B cell (primary cell): ENCODE measurements around the gene POSTN. TPM values are rescaled to one million over a fixed set of nuclear protein-coding genes. Genes with fewer than 3 reads are reported as not detected.

ENCODE experiments used
- ATAC-seq: fragments of 200-7000 bp; cut with Tn5 transposase; one replicate; pipeline ENCODE4 v1.10.0; 2021; ENCODE audit warnings: low read depth, mild to moderate bottlenecking, moderate number of reproducible peaks, moderate library complexity
- CTCF ChIA-PET: fragments of 350-600 bp; sonication (Branson Sonifier 250); formaldehyde crosslinking; loops from one replicate; lab custom pipeline; 2021; ENCODE audit warnings: antibody characterized with exemption, inconsistent platforms; lab: Charles Lee
- POLR2A ChIA-PET: fragments of 350-600 bp; sonication (Branson Sonifier 250); formaldehyde crosslinking; loops from one replicate; lab custom pipeline; 2021; ENCODE audit warnings: antibody characterized with exemption; lab: Charles Lee
- DNase-seq: peaks from one replicate; pipeline ENCODE4 v3.0.0; 2013
- H2AFZ ChIP-seq: 2 replicates; pipeline ENCODE4 v1.6.1; 2012; ENCODE audit warnings: mild to moderate bottlenecking, low read depth, low read length; ENCODE audit not compliant: insufficient read depth, poor library complexity, severe bottlenecking
- H3K27ac ChIP-seq, 2 donors: 1 replicate in 1 of 2; 2 replicates in 1 of 2; pipeline ENCODE4 v1.5.1; 2012 to 2013; ENCODE audit warnings: low read length in 2 of 2, mild to moderate bottlenecking in 2 of 2, moderate library complexity in 1 of 2
- H3K27me3 ChIP-seq, 4 experiments: fragments of 200-600 bp in 1 of 4; sonication (generic) in 1 of 4; replicated peaks in 1 of 4; 1 replicate in 2 of 4; 2 replicates in 2 of 4; pipeline versions ENCODE4 v1.6.1 to v1.7.0; 2013 to 2016; ENCODE audit warnings: low read length in 3 of 4, mild to moderate bottlenecking in 2 of 4, mixed read lengths in 1 of 4, moderate library complexity in 1 of 4; ENCODE audit not compliant: insufficient read depth in 4 of 4, control insufficient read depth in 3 of 4; ENCODE audit errors: control extremely low read depth in 1 of 4
- H3K36me3 ChIP-seq, 2 experiments: replicated peaks in 1 of 2; 1 replicate in 1 of 2; 2 replicates in 1 of 2; pipeline versions ENCODE4 v1.6.1 to v1.7.1; 2013; ENCODE audit warnings: low read length in 1 of 2; ENCODE audit not compliant: insufficient read depth in 2 of 2, control insufficient read depth in 1 of 2; ENCODE audit errors: control extremely low read depth in 1 of 2, extremely low read depth in 1 of 2
- H3K4me1 ChIP-seq, 2 donors: fragments of 200-600 bp in 1 of 2; sonication (generic) in 1 of 2; 1 replicate in 1 of 2; 2 replicates in 1 of 2; pipeline versions ENCODE4 v1.5.1 to v1.6.1; 2013 to 2017; ENCODE audit warnings: low read length in 2 of 2; ENCODE audit not compliant: control insufficient read depth in 2 of 2, insufficient read depth in 2 of 2
- H3K4me2 ChIP-seq: replicated peaks from 2 replicates; pipeline ENCODE3; 2012; ENCODE audit warnings: mild to moderate bottlenecking, low read depth, low read length; ENCODE audit not compliant: poor library complexity, severe bottlenecking
- H3K4me3 ChIP-seq, 5 experiments: fragments of 200-600 bp in 1 of 5; sonication (generic) in 1 of 5; 1 replicate in 3 of 5; 2 replicates in 2 of 5; pipeline versions ENCODE4 v1.5.1 to v1.7.0; 2011 to 2016; ENCODE audit warnings: low read length in 4 of 5, mild to moderate bottlenecking in 4 of 5, low read depth in 2 of 5, control low read depth in 1 of 5, moderate library complexity in 1 of 5; ENCODE audit not compliant: insufficient read depth in 1 of 5; ENCODE audit errors: control extremely low read depth in 1 of 5, extremely low read depth in 1 of 5
- H3K79me2 ChIP-seq: fragments of 200-600 bp; sonication (generic); one replicate; pipeline ENCODE4 v1.6.0; 2016; ENCODE audit warnings: low read length; ENCODE audit not compliant: control insufficient read depth, insufficient read depth
- H3K9ac ChIP-seq: fragments of 200-600 bp; sonication (generic); 2 replicates; pipeline ENCODE4 v1.6.1; 2017; ENCODE audit warnings: mild to moderate bottlenecking, low read length, moderate library complexity
- H3K9me3 ChIP-seq, 3 donors: one replicate each; pipeline versions ENCODE4 v1.6.1 to v1.7.1; 2013; ENCODE audit warnings: low read length in 2 of 3; ENCODE audit not compliant: control insufficient read depth in 2 of 3, insufficient read depth in 1 of 3; ENCODE audit errors: control extremely low read depth in 1 of 3
- H4K20me1 ChIP-seq: 2 replicates; pipeline ENCODE4 v1.6.0; 2012; ENCODE audit warnings: mild to moderate bottlenecking, low read length; ENCODE audit not compliant: insufficient read depth, control insufficient read depth, poor library complexity, severe bottlenecking
- H3K27ac Mint-ChIP-seq: one replicate; pipeline ENCODE4 v1.8.0; 2021; ENCODE audit warnings: mixed read lengths
- H3K27me3 Mint-ChIP-seq: one replicate; pipeline ENCODE4 v1.8.0; 2021; ENCODE audit warnings: mixed read lengths
- H3K4me1 Mint-ChIP-seq: one replicate; pipeline ENCODE4 v1.8.0; 2021; ENCODE audit warnings: mixed read lengths
- H3K4me3 Mint-ChIP-seq: one replicate; pipeline ENCODE4 v1.8.0; 2021; ENCODE audit warnings: mixed read lengths
- H3K9me3 Mint-ChIP-seq: one replicate; pipeline ENCODE4 v1.8.0; 2022; ENCODE audit warnings: mixed read lengths; ENCODE audit not compliant: insufficient read depth
- EZH2 ChIP-seq: IDR thresholded peaks from 2 replicates; pipeline ENCODE4 v1.6.1; 2012; ENCODE audit warnings: borderline replicate concordance, low read depth, mild to moderate bottlenecking, moderate library complexity, low read length; ENCODE audit not compliant: insufficient read depth, poor library complexity, severe bottlenecking
- WGBS: methylation state at CpG from one replicate; pipeline ENCODE4 v1.1.5; 2013; ENCODE audit warnings: missing lambda C conversion rate; ENCODE audit not compliant: insufficient coverage; 5-methylcytosine and 5-hydroxymethylcytosine counted together
- intact Hi-C: fragments of 100-400 bp; cut with micrococcal nuclease; formaldehyde crosslinking; loops from one replicate; pipeline ENCODE4 v1.10.0; 2022
- polyA plus RNA-seq: library from polyadenylated mRNA; depleted of rRNA; stranded (reverse); fragments of >200 nt; gene quantifications from 2 replicates; pipeline ENCODE4 v1.2.3, GENCODE V29; 2012
- total RNA-seq, 2 donors: library from RNA; stranded (reverse); fragments of 120-200 nt in 1 of 2; gene quantifications; 1 replicate in 1 of 2; 2 replicates in 1 of 2; pipeline versions ENCODE4 v1.2.3 to v1.2.4, GENCODE V29; 2013 to 2022
- TF ChIP-seq, protein P1 (sequence below): fragments of 200-600 bp; IDR thresholded peaks from one replicate; pipeline ENCODE4 v1.8.0; 2022; ENCODE audit warnings: antibody characterized with exemption, mild to moderate bottlenecking

POSTN gene
- total and polyA plus RNA-seq, 2 donors (not counting 1 experiment from before 2014, with no cell fraction given) = not detected

- Histone ChIP-seq H3K27me3 (no peaks in the 10 kb centered on the region), H3K27ac (no peak overlapping the region), H4K20me1 (no peaks in the 10 kb centered on the region), H3K9me3 (no peaks in the 10 kb centered on the region), H3K4me2 (no peak overlapping the region), H2AFZ (no peak overlapping the region), H3K36me3 (no peaks in the 10 kb centered on the region), H3K9ac (no peak overlapping the region), H3K4me3 (no peak overlapping the region), H3K4me1 (no peaks in the 10 kb centered on the region), H3K79me2 (no peaks in the 10 kb centered on the region)
- intact Hi-C loops = no loop called here
- Mint-ChIP-seq H3K9me3 (no peaks in the 10 kb centered on the region), H3K4me3 (no peak overlapping the region), H3K4me1 (no peaks in the 10 kb centered on the region), H3K27me3 (no peaks in the 10 kb centered on the region), H3K27ac (no peak overlapping the region)
- TF ChIP-seq, protein P1, sequence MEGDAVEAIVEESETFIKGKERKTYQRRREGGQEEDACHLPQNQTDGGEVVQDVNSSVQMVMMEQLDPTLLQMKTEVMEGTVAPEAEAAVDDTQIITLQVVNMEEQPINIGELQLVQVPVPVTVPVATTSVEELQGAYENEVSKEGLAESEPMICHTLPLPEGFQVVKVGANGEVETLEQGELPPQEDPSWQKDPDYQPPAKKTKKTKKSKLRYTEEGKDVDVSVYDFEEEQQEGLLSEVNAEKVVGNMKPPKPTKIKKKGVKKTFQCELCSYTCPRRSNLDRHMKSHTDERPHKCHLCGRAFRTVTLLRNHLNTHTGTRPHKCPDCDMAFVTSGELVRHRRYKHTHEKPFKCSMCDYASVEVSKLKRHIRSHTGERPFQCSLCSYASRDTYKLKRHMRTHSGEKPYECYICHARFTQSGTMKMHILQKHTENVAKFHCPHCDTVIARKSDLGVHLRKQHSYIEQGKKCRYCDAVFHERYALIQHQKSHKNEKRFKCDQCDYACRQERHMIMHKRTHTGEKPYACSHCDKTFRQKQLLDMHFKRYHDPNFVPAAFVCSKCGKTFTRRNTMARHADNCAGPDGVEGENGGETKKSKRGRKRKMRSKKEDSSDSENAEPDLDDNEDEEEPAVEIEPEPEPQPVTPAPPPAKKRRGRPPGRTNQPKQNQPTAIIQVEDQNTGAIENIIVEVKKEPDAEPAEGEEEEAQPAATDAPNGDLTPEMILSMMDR = no peak
- no peak for TF ChIP-seq EZH2
- no peak for DNase-seq
- no peak for ATAC-seq
- ChIA-PET CTCF (no interaction called here), POLR2A (no interaction called here)
- WGBS = no CpG with 5 or more reads among the region's 2 CpGs
These were observed 951 bp upstream of the POSTN start for GRCh38 chr13:37599519-37599918.

DNA sequence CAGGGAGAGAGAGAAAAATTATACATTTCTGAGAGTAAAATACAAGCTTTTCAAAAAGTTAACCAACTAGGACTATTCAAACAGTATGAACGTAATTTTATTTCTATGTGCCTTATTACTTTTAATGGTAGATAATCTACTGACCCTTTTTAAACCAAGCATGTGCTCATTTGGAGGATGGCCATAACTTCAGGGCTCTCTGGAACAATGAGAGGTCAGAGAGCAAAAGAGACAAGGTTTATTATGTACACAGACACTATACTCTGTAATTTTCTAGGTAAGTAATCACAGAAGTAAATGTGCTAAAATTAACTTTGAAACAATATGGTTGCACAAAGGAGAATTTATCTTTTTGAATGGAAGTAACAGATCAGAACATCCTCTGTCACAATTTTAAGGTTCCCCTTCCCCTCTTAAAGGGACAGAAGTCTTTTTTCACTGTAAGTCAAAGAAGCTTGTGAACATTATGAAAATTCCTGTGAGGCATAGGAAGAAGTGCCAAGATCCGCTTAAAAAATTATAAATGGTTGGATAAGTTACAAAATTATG, 1.0 kb downstream of the POSTN start:
- DNase-seq = no peak
- Mint-ChIP-seq H3K4me1 (no peaks in the 10 kb centered on the region), H3K4me3 (no peak overlapping the region), H3K27ac (no peak overlapping the region), H3K27me3 (no peaks in the 10 kb centered on the region), H3K9me3 (no peaks in the 10 kb centered on the region)
- H3K27me3 ChIP-seq = no peaks in the 10 kb centered on the region
- H3K27ac ChIP-seq = no peak overlapping the region
- intact Hi-C loops = no loop called here
- ChIA-PET POLR2A (no interaction called here), CTCF (interaction anchor here (0.7 kb wide), 1 partner anchor 125 kb away, joined by 3 read pairs; no protein-coding TSS in a partner anchor)
- no peaks in the 10 kb centered on the region for H3K4me1 ChIP-seq
- no peak overlapping the region for H3K9ac ChIP-seq
- H4K20me1 ChIP-seq = no peaks in the 10 kb centered on the region
- H3K4me2 ChIP-seq = no peak overlapping the region
- no peak overlapping the region for H2AFZ ChIP-seq
- ATAC-seq = no peak
- no CpG with 5 or more reads among the region's 2 CpGs for WGBS
- no peaks in the 10 kb centered on the region for H3K36me3 ChIP-seq
- no peaks in the 10 kb centered on the region for H3K79me2 ChIP-seq
- no peaks in the 10 kb centered on the region for H3K9me3 ChIP-seq
- H3K4me3 ChIP-seq = no peak overlapping the region
- TF ChIP-seq EZH2 = no peak
- TF ChIP-seq, protein P1 = no peak
